GM12878 (cell line): ENCODE measurements around the gene SLF2. TPM values are rescaled to one million over a fixed set of nuclear protein-coding genes. Genes with fewer than 3 reads are reported as not detected.

Experiments used
- ATAC-seq: fragments of 200-7000 bp; cut with Tn5 transposase; 3 replicates; pipeline ENCODE4 v1.9.1; 2020; ENCODE audit warnings: mild to moderate bottlenecking, moderate library complexity
- BruUV-seq: library from RNA; stranded (reverse); fragments of 400-500 nt; replicated peaks from 2 replicates; lab custom pipeline; 2021; lab: Mats Ljungman, UMichigan
- CTCF ChIA-PET: fragments of 300-600 bp; sonication (Branson Sonifier 250); formaldehyde crosslinking; extraction: SDS; loops from one replicate; lab custom pipeline; 2021; ENCODE audit warnings: inconsistent platforms; lab: Yijun Ruan, JAX
- POLR2A ChIA-PET: fragments of 350-600 bp; formaldehyde crosslinking; extraction: SDS; loops from one replicate; lab custom pipeline; 2021; ENCODE audit warnings: inconsistent platforms; lab: Charles Lee
- RAD21 ChIA-PET: fragments of 300-600 bp; sonication (Branson Sonifier 250); formaldehyde crosslinking; loops from one replicate; lab custom pipeline; 2023; ENCODE audit warnings: antibody characterized with exemption; ENCODE audit not compliant: unreplicated experiment; lab: Charles Lee
- SMC1A ChIA-PET: fragments of 300-600 bp; sonication (Branson Sonifier 250); formaldehyde crosslinking; loops from one replicate; lab custom pipeline; 2023; ENCODE audit not compliant: unreplicated experiment, uncharacterized antibody; lab: Charles Lee
- DNase-seq: peaks from one replicate; pipeline ENCODE4 v3.0.0-alpha.2; 2011; ENCODE audit warnings: low read depth, low spot score
- FAIRE-seq: peaks from 3 replicates; lab custom pipeline; 2011; peaks lifted over from hg19 to GRCh38; lab: Jason Lieb, UNC
- H2AFZ ChIP-seq: 2 replicates; pipeline ENCODE4 v1.6.0; 2011; ENCODE audit warnings: low read depth, low read length, control low read depth; ENCODE audit not compliant: control insufficient read depth
- H3K27ac ChIP-seq: 2 replicates; pipeline ENCODE4 v1.5.1; 2011; ENCODE audit warnings: control low read depth; ENCODE audit not compliant: control insufficient read depth, insufficient read depth
- H3K27me3 ChIP-seq, 2 experiments: replicated peaks in 1 of 2; 2 replicates each; pipeline versions ENCODE4 v1.6.0 to v1.6.1; 2011; ENCODE audit warnings: low read length in 1 of 2; ENCODE audit not compliant: control insufficient read depth in 2 of 2, insufficient read depth in 2 of 2
- H3K36me3 ChIP-seq, 2 experiments: 2 replicates each; pipeline ENCODE4 v1.5.1; 2011; ENCODE audit warnings: low read length in 1 of 2; ENCODE audit not compliant: control insufficient read depth in 2 of 2, insufficient read depth in 2 of 2
- H3K4me1 ChIP-seq: 2 replicates; pipeline ENCODE4 v1.6.1; 2011; ENCODE audit warnings: mild to moderate bottlenecking, low read length, moderate library complexity, mixed read lengths; ENCODE audit not compliant: control insufficient read depth, insufficient read depth
- H3K4me2 ChIP-seq: 2 replicates; pipeline ENCODE4 v1.6.0; 2011; ENCODE audit warnings: control low read depth; ENCODE audit not compliant: control insufficient read depth, insufficient read depth
- H3K4me3 ChIP-seq: fragments of 200-600 bp; sonication (generic); 2 replicates; pipeline ENCODE4 v1.5.1; 2016
- H3K79me2 ChIP-seq: 2 replicates; pipeline ENCODE4 v1.6.0; 2011; ENCODE audit warnings: low read length; ENCODE audit not compliant: control insufficient read depth, insufficient read depth
- H3K9ac ChIP-seq: 2 replicates; pipeline ENCODE4 v1.8.0; 2011; ENCODE audit warnings: low read length, control low read depth, mixed read lengths; ENCODE audit not compliant: control insufficient read depth, insufficient read depth
- H3K9me3 ChIP-seq: replicated peaks from 3 replicates; pipeline ENCODE4 v1.5.1; 2011; ENCODE audit warnings: mild to moderate bottlenecking, low read length; ENCODE audit not compliant: control insufficient read depth, insufficient read depth
- H4K20me1 ChIP-seq: 2 replicates; pipeline ENCODE4 v1.6.0; 2011; ENCODE audit not compliant: control insufficient read depth, insufficient read depth
- CUX1 ChIP-seq: IDR thresholded peaks from 2 replicates; pipeline ENCODE4 v1.6.1; 2012; ENCODE audit warnings: improper control_type of control experiment, low read depth, low read length; ENCODE audit not compliant: insufficient replicate concordance
- EP300 ChIP-seq, 2 experiments: fragments of 150-350 bp in 1 of 2; IDR thresholded peaks; 2 replicates each; pipeline ENCODE4 v1.6.1; 2011 to 2012; ENCODE audit warnings: low read depth in 2 of 2, low read length in 2 of 2, borderline replicate concordance in 1 of 2, improper control_type of control experiment in 1 of 2, inconsistent platforms in 1 of 2; ENCODE audit not compliant: control insufficient read depth in 1 of 2
- PAX8 ChIP-seq: fragments of 450-650 bp; IDR thresholded peaks from 2 replicates; pipeline ENCODE4 v1.6.1; 2017; ENCODE audit warnings: mild to moderate bottlenecking, moderate library complexity
- RAD21 ChIP-seq: IDR thresholded peaks from 2 replicates; pipeline ENCODE4 v1.6.1; 2011; ENCODE audit warnings: mild to moderate bottlenecking, low read depth, low read length, moderate library complexity; ENCODE audit not compliant: insufficient read depth
- RELA ChIP-seq: fragments of 450-650 bp; IDR thresholded peaks from 2 replicates; pipeline ENCODE4 v1.8.0; 2014; ENCODE audit warnings: borderline replicate concordance; ENCODE audit not compliant: partially characterized antibody
- STAT3 ChIP-seq: IDR thresholded peaks from 2 replicates; pipeline ENCODE4 v1.6.1; 2011; ENCODE audit warnings: low read depth, low read length, improper control_type of control experiment
- ZNF207 ChIP-seq: fragments of 450-650 bp; IDR thresholded peaks from 2 replicates; pipeline ENCODE4 v1.6.1; 2014; ENCODE audit warnings: antibody characterized with exemption, mild to moderate bottlenecking, borderline replicate concordance
- ZNF384 ChIP-seq: IDR thresholded peaks from 2 replicates; pipeline ENCODE4 v1.6.1; 2012; ENCODE audit warnings: low read depth, mild to moderate bottlenecking, low read length, improper control_type of control experiment, borderline replicate concordance
- ZNF592 ChIP-seq: fragments of 450-650 bp; IDR thresholded peaks from 2 replicates; pipeline ENCODE4 v1.6.1; 2017; ENCODE audit warnings: mild to moderate bottlenecking, moderate library complexity
- ZZZ3 ChIP-seq: IDR thresholded peaks from 2 replicates; pipeline ENCODE4 v1.6.1; 2011; ENCODE audit warnings: low read depth; ENCODE audit not compliant: control insufficient read depth, insufficient read length
- WGBS: methylation state at CpG from one replicate; pipeline ENCODE4 v1.1.6; 2016; ENCODE audit warnings: low lambda C conversion rate; ENCODE audit not compliant: insufficient replicate concordance, insufficient coverage; ENCODE audit errors: missing lambda C conversion rate; 5-methylcytosine and 5-hydroxymethylcytosine counted together
- in situ Hi-C: fragments of 300-500 bp; cut with MboI; formaldehyde crosslinking; loops from 9 replicates; pipeline ENCODE4 v1.14.3; 2018; ENCODE audit warnings: mixed read lengths
- intact Hi-C: fragments of 100-400 bp; cut with micrococcal nuclease; formaldehyde crosslinking; loops from one replicate; pipeline ENCODE4 v1.14.2; 2022; ENCODE audit not compliant: unreplicated experiment
- polyA plus RNA-seq, 11 experiments: library from polyadenylated mRNA; depleted of rRNA in 4 of 11; unstranded in 6 of 11; stranded (reverse) in 5 of 11; fragments of >200 nt; fragmentation: Nextera tagmentation in 4 of 11; fragmentation: Illumina TruSeq in 1 of 11; extraction: Ambion mirVana in 4 of 11; extraction: Trizol in 1 of 11; gene quantifications; 1 replicate in 1 of 11; 2 replicates in 10 of 11; pipeline versions ENCODE4 v1.2.1 to v1.2.3, GENCODE V29; 2011 to 2016; ENCODE audit warnings: inconsistent platforms in 2 of 11, missing spikeins in 2 of 11, low read depth in 1 of 11
- total RNA-seq, 4 experiments: library from RNA; depleted of rRNA in 3 of 4; stranded (reverse); fragments of >200 nt in 3 of 4; fragmentation: Illumina TruSeq in 1 of 4; extraction: Trizol in 1 of 4; gene quantifications; 2 replicates each; pipeline versions ENCODE4 v1.2.1 to v1.2.3, GENCODE V29; 2013 to 2021

Gene SLF2
- total and polyA plus RNA-seq, 10 of the 15 experiments (the other 5 are each of a cell fraction or from before 2014, with no cell fraction given): 3.0 to 25.2 (median 17.9) TPM

- ChIA-PET SMC1A (interaction anchor here (1.0 to 1.4 kb wide), 3 partner anchors 15 to 447 kb away, joined by 3 to 4 read pairs (median 4); no protein-coding TSS in a partner anchor), RAD21 (interaction anchor here (0.9 to 2.2 kb wide), 4 partner anchors 15 to 34 kb away, joined by 3 to 6 read pairs (median 4); partner anchors contain the start of gene SLF2), POLR2A (interaction anchor here (0.6 kb wide), 1 partner anchor 327 kb away, joined by 4 read pairs; no protein-coding TSS in a partner anchor), CTCF (interaction anchor here (1.0 kb wide), 3 partner anchors 28 to 133 kb away, joined by 3 to 4 read pairs (median 3); no protein-coding TSS in a partner anchor)
- H3K9ac ChIP-seq: no peak overlapping the region
- H3K79me2 ChIP-seq: no peaks in the 10 kb centered on the region
- in situ Hi-C loops: no loop called here
- ATAC-seq (no peak), DNase-seq (no peak), FAIRE-seq (no peak)
- intact Hi-C loops: no loop called here
- no TSS peak for BruUV-seq
- no peak overlapping the region for H3K4me2 ChIP-seq
- no peaks in the 10 kb centered on the region for H4K20me1 ChIP-seq
- WGBS: 7% methylated on average over 5 of the region's 5 CpGs
- no peaks in the 10 kb centered on the region for H3K9me3 ChIP-seq
- H2AFZ ChIP-seq: no peak overlapping the region
- H3K27me3 ChIP-seq: no peaks in the 10 kb centered on the region; a peak in 2 of 4 replicates
- H3K4me3 ChIP-seq: no peak overlapping the region
- H3K27ac ChIP-seq: no peak overlapping the region
- H3K36me3 ChIP-seq: no peaks in the 10 kb centered on the region
- H3K4me1 ChIP-seq: no peaks in the 10 kb centered on the region
- no peak for TF ChIP-seq ZNF384
- TF ChIP-seq CUX1: no peak
- no peak for TF ChIP-seq RELA
- no peak for TF ChIP-seq PAX8
- TF ChIP-seq EP300 (IDR thresholded peaks at IDR 0.05; ENCODE audit: borderline replicate concordance in 1 of 2, control insufficient read depth in 1 of 2, low read depth in 2 of 2, low read length in 2 of 2): no peak
- no peak for TF ChIP-seq ZNF592
- TF ChIP-seq ZNF207: no peak
- TF ChIP-seq STAT3: no peak
- no peak for TF ChIP-seq RAD21
- TF ChIP-seq ZZZ3: no peak
These were observed 31.1 kb upstream of the SLF2 start for GRCh38 chr10:100881556-100882213.
